HepG2 (cell line): Measurements from ENCODE around the gene ESAM. TPM values are rescaled to one million over a fixed set of nuclear protein-coding genes. Genes with fewer than 3 reads are reported as not detected.

ENCODE experiments used
- ATAC-seq: fragments of 200-7000 bp; cut with Tn5 transposase; 3 replicates; pipeline ENCODE4 v1.9.1; 2020; ENCODE audit warnings: mild to moderate bottlenecking, moderate library complexity
- BruUV-seq: library from RNA; stranded (reverse); fragments of 400-500 nt; replicated peaks from 2 replicates; lab custom pipeline; 2021; lab: Mats Ljungman, UMichigan
- CTCF ChIA-PET: fragments of 300-600 bp; formaldehyde crosslinking; extraction: SDS; loops from one replicate; lab custom pipeline; 2021; ENCODE audit warnings: low total read pairs, inconsistent platforms, low intra/inter-chr PET ratio; lab: Yijun Ruan, JAX
- POLR2A ChIA-PET: fragments of 350-600 bp; sonication (Branson Sonifier 250); formaldehyde crosslinking; loops from one replicate; lab custom pipeline; 2020; ENCODE audit warnings: antibody characterized with exemption, inconsistent platforms; lab: Yijun Ruan, JAX
- DNase-seq: peaks from one replicate; pipeline ENCODE4 v3.0.0-alpha.2; 2015; ENCODE audit warnings: low spot score
- FAIRE-seq: peaks from 3 replicates; lab custom pipeline; 2011; peaks lifted over from hg19 to GRCh38; lab: Jason Lieb, UNC
- H2AFZ ChIP-seq: one replicate; pipeline ENCODE4 v1.6.1; 2011; ENCODE audit warnings: low read length, inconsistent platforms
- H3K27ac ChIP-seq: fragments of 300-600 bp; 3 replicates; pipeline ENCODE4 v1.8.0; 2011; ENCODE audit warnings: mixed run types, mild to moderate bottlenecking, mixed read lengths, low read length, inconsistent platforms; ENCODE audit not compliant: insufficient read depth; ENCODE audit errors: extremely low read length
- H3K27me3 ChIP-seq, 2 experiments: fragments of 200-600 bp in 1 of 2; 2 replicates in 1 of 2; 3 replicates in 1 of 2; pipeline versions ENCODE4 v1.6.0 to v1.8.0; 2011; ENCODE audit warnings: low read length in 2 of 2, mild to moderate bottlenecking in 2 of 2, moderate library complexity in 2 of 2, inconsistent platforms in 1 of 2; ENCODE audit not compliant: insufficient read depth in 2 of 2, control insufficient read depth in 1 of 2
- H3K36me3 ChIP-seq, 2 experiments: fragments of 200-600 bp in 1 of 2; replicated peaks in 1 of 2; 2 replicates in 1 of 2; 3 replicates in 1 of 2; pipeline versions ENCODE4 v1.5.1 to v1.8.0; 2011; ENCODE audit warnings: low read length in 2 of 2, inconsistent platforms in 1 of 2; ENCODE audit not compliant: insufficient read depth in 2 of 2, control insufficient read depth in 1 of 2
- H3K4me1 ChIP-seq: 2 replicates; pipeline ENCODE4 v1.5.1; 2012; ENCODE audit warnings: low read length, inconsistent platforms; ENCODE audit not compliant: insufficient read depth
- H3K4me2 ChIP-seq: 2 replicates; pipeline ENCODE4 v1.6.0; 2011; ENCODE audit warnings: low read depth, low read length, inconsistent platforms
- H3K4me3 ChIP-seq, 3 experiments: fragments of 200-600 bp in 1 of 3; sonication (generic), shearing (Covaris generic) in 1 of 3; replicated peaks in 1 of 3; 2 replicates each; pipeline ENCODE4 v1.5.1; 2011 to 2016; ENCODE audit warnings: low read length in 3 of 3, inconsistent platforms in 2 of 3, low read depth in 2 of 3, mild to moderate bottlenecking in 2 of 3, control low read depth in 1 of 3, mixed read lengths in 1 of 3; ENCODE audit not compliant: insufficient read depth in 1 of 3
- H3K79me2 ChIP-seq: one replicate; pipeline ENCODE4 v1.6.1; 2011; ENCODE audit warnings: low read length, inconsistent platforms; ENCODE audit not compliant: insufficient read depth
- H3K9ac ChIP-seq: 2 replicates; pipeline ENCODE4 v1.6.0; 2011; ENCODE audit warnings: mild to moderate bottlenecking, low read depth, low read length, inconsistent platforms; ENCODE audit not compliant: insufficient read depth
- H3K9me3 ChIP-seq: 2 replicates; pipeline ENCODE4 v1.5.1; 2012; ENCODE audit warnings: mild to moderate bottlenecking, low read length
- H4K20me1 ChIP-seq: 2 replicates; pipeline ENCODE4 v1.6.0; 2011; ENCODE audit warnings: inconsistent platforms, mild to moderate bottlenecking, low read length, moderate library complexity; ENCODE audit not compliant: insufficient read depth
- CBX5 ChIP-seq: sonication (generic); formaldehyde crosslinking; IDR thresholded peaks from 2 replicates; pipeline ENCODE4 v1.4.0; 2020; ENCODE audit warnings: missing genetic modification reagents, borderline replicate concordance
- MBD4 ChIP-seq: IDR thresholded peaks from 2 replicates; pipeline ENCODE4 v1.6.1; 2012; ENCODE audit warnings: low read length, inconsistent platforms, borderline replicate concordance
- MIXL1 ChIP-seq: IDR thresholded peaks from 2 replicates; pipeline ENCODE4 v1.6.1; 2016
- NFIB ChIP-seq: sonication (generic); formaldehyde crosslinking; IDR thresholded peaks from 2 replicates; pipeline ENCODE4 v1.9.0; 2021; ENCODE audit warnings: missing genetic modification reagents, mild to moderate bottlenecking, borderline replicate concordance
- NPAS2 ChIP-seq: sonication (generic); formaldehyde crosslinking; IDR thresholded peaks from 2 replicates; pipeline ENCODE4 v1.8.0; 2022; ENCODE audit warnings: mild to moderate bottlenecking, missing genetic modification reagents, borderline replicate concordance
- PTBP1 ChIP-seq: fragments of 200-400 bp; formaldehyde crosslinking; IDR thresholded peaks from 2 replicates; pipeline ENCODE4 v1.6.1; 2018; ENCODE audit warnings: low read length, low read depth; ENCODE audit not compliant: poor library complexity, severe bottlenecking
- RARA ChIP-seq: IDR thresholded peaks from 2 replicates; pipeline ENCODE4 v1.6.1; 2016; ENCODE audit warnings: missing genetic modification reagents, missing compliant biosample characterization
- RNF2 ChIP-seq: fragments of 450-650 bp; conservative IDR thresholded peaks from 2 replicates; pipeline ENCODE4 v1.6.1; 2016; ENCODE audit warnings: low read depth
- SP5 ChIP-seq: IDR thresholded peaks from 2 replicates; pipeline ENCODE4 v1.6.1; 2016; ENCODE audit warnings: low read depth, borderline replicate concordance
- TAF15 ChIP-seq: fragments of 200-400 bp; formaldehyde crosslinking; IDR thresholded peaks from one replicate; pipeline ENCODE4 v1.6.1; 2018; ENCODE audit warnings: mild to moderate bottlenecking, low read depth, low read length; ENCODE audit not compliant: poor library complexity, severe bottlenecking
- TRIM24 ChIP-seq: sonication (generic); formaldehyde crosslinking; IDR thresholded peaks from 2 replicates; pipeline ENCODE4 v1.8.0; 2022; ENCODE audit warnings: mild to moderate bottlenecking, missing genetic modification reagents
- ZNF160 ChIP-seq: sonication (generic); formaldehyde crosslinking; IDR thresholded peaks from 2 replicates; pipeline ENCODE4 v1.8.0; 2022; ENCODE audit warnings: mild to moderate bottlenecking, inconsistent platforms, missing genetic modification reagents
- ZNF235 ChIP-seq: sonication (generic); formaldehyde crosslinking; IDR thresholded peaks from 2 replicates; pipeline ENCODE4 v1.8.1; 2023; ENCODE audit warnings: mild to moderate bottlenecking, missing genetic modification reagents, borderline replicate concordance
- ZNF251 ChIP-seq: sonication (generic); formaldehyde crosslinking; IDR thresholded peaks from 2 replicates; pipeline ENCODE4 v1.9.0; 2021; ENCODE audit warnings: mild to moderate bottlenecking, missing genetic modification reagents
- ZNF605 ChIP-seq: sonication (generic); formaldehyde crosslinking; IDR thresholded peaks from 2 replicates; pipeline ENCODE4 v1.8.0; 2022; ENCODE audit warnings: mild to moderate bottlenecking, missing genetic modification reagents
- ZNF615 ChIP-seq: sonication (generic); formaldehyde crosslinking; IDR thresholded peaks from 2 replicates; pipeline ENCODE4 v1.5.0; 2020; ENCODE audit warnings: mild to moderate bottlenecking, missing genetic modification reagents, borderline replicate concordance
- ZZZ3 ChIP-seq: sonication (generic); formaldehyde crosslinking; IDR thresholded peaks from 2 replicates; pipeline ENCODE4 v1.4.0; 2020; ENCODE audit warnings: missing genetic modification reagents, mild to moderate bottlenecking, borderline replicate concordance
- WGBS: methylation state at CpG from one replicate; pipeline ENCODE4 v1.1.6; 2017; ENCODE audit warnings: low lambda C conversion rate; 5-methylcytosine and 5-hydroxymethylcytosine counted together
- in situ Hi-C: cut with HindIII; loops from 2 replicates; pipeline ENCODE4 v1.10.0; 2017; ENCODE audit warnings: low pct_unique_long_range_greater_than_20kb; ENCODE audit not compliant: extremely low pct_ligation_motif_present
- intact Hi-C: fragments of 100-400 bp; cut with micrococcal nuclease; formaldehyde crosslinking; loops from one replicate; pipeline ENCODE4 v1.10.0; 2022; ENCODE audit not compliant: unreplicated experiment
- polyA plus RNA-seq, 8 experiments: library from polyadenylated mRNA; depleted of rRNA in 3 of 8; stranded (reverse) in 7 of 8; unstranded in 1 of 8; fragments of >200 nt; fragmentation: Illumina TruSeq in 4 of 8; extraction: Trizol in 4 of 8; gene quantifications; 2 replicates each; pipeline versions ENCODE4 v1.2.1 to v1.2.3, GENCODE V29; 2011 to 2016; ENCODE audit warnings: low read depth in 4 of 8, missing spikeins in 1 of 8, mixed read lengths in 1 of 8; ENCODE audit not compliant: insufficient read depth in 1 of 8
- total RNA-seq, 5 experiments: library from RNA; depleted of rRNA; stranded (reverse); fragments of >200 nt; fragmentation: Illumina TruSeq; extraction: Trizol; gene quantifications; 2 replicates each; pipeline ENCODE4 v1.2.3, GENCODE V29; 2016; ENCODE audit warnings: low read depth in 1 of 5
- TF ChIP-seq, protein P1 (sequence below): sonication (generic); formaldehyde crosslinking; IDR thresholded peaks from 2 replicates; pipeline ENCODE4 v1.8.1; 2023; ENCODE audit warnings: mild to moderate bottlenecking, missing genetic modification reagents, borderline replicate concordance

ESAM gene
- total and polyA plus RNA-seq, 2 of the 13 experiments (the other 11 are each of a cell fraction or from before 2014, with no cell fraction given), result 1.2 to 6.8 TPM

DNA sequence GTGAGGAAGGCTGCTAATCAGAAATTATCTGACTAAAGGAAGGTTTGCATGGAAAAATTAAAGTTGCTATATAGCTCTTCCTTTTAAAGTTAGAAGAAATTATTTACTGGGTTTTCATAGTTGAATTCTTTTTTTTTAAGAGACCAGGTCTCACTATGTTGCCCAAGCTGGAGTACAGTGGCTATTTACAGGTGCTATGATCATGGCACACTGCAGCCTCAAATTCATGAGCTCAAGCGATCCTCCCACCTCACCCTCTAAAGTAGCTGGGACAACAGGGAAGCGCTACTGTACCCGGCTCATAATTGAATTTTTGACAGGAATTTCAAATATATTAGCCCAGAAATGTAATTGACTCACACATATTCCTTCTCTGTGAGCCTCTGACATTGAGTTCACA is 34.2 kb upstream of the ESAM start:
- ChIA-PET POLR2A (interaction anchor here (3.1 kb wide), 1 partner anchor 50 kb away, joined by 8 read pairs; no protein-coding TSS in a partner anchor), CTCF (no interaction called here)
- intact Hi-C loops, result loop anchor here (10.0 kb wide), 1 partner anchor 52 kb away; no protein-coding TSS in a partner anchor
- peaks cover 44% of the 10 kb centered on the region for H3K4me1 ChIP-seq
- H3K4me3 ChIP-seq, result no peak overlapping the region
- WGBS, result 92% methylated on average over 3 of the region's 3 CpGs
- no peaks in the 10 kb centered on the region for H3K9me3 ChIP-seq
- H3K4me2 ChIP-seq, result no peak overlapping the region
- H3K27ac ChIP-seq, result no peak overlapping the region
- FAIRE-seq, result no peak
- H3K36me3 ChIP-seq, result no peaks in the 10 kb centered on the region
- no TSS peak for BruUV-seq
- H2AFZ ChIP-seq, result no peak overlapping the region
- in situ Hi-C loops, result no loop called here
- H3K79me2 ChIP-seq, result peaks cover 86% of the 10 kb centered on the region
- no peak for ATAC-seq
- no peak for DNase-seq
- H3K9ac ChIP-seq, result no peak overlapping the region
- peaks cover 39% of the 10 kb centered on the region for H4K20me1 ChIP-seq
- no peaks in the 10 kb centered on the region; a peak in 1 of 5 replicates for H3K27me3 ChIP-seq
- TF ChIP-seq CBX5 (CRISPR knock-in tag), result no peak
- TF ChIP-seq NFIB (CRISPR knock-in tag), result no peak
- no peak for TF ChIP-seq MBD4
- TF ChIP-seq ZNF605, result no peak
- no peak for TF ChIP-seq SP5 (CRISPR knock-in tag)
- no peak for TF ChIP-seq ZNF251 (CRISPR knock-in tag)
- TF ChIP-seq ZNF235 (CRISPR knock-in tag), result no peak
- no peak for TF ChIP-seq MIXL1
- TF ChIP-seq RNF2, result no peak
- TF ChIP-seq TAF15, result no peak
- TF ChIP-seq TRIM24, result no peak
- TF ChIP-seq PTBP1, result no peak
- no peak for TF ChIP-seq ZNF615 (CRISPR knock-in tag)
- no peak for TF ChIP-seq RARA (CRISPR knock-in tag)
- no peak for TF ChIP-seq ZZZ3
- no peak for TF ChIP-seq ZNF160 (CRISPR knock-in tag)
- TF ChIP-seq NPAS2 (CRISPR knock-in tag), result no peak
- TF ChIP-seq, protein P1, sequence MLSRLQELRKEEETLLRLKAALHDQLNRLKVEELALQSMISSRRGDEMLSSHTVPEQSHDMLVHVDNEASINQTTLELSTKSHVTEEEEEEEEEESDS, result no peak
